Measurements from ENCODE around the gene XPOT.

DNA sequence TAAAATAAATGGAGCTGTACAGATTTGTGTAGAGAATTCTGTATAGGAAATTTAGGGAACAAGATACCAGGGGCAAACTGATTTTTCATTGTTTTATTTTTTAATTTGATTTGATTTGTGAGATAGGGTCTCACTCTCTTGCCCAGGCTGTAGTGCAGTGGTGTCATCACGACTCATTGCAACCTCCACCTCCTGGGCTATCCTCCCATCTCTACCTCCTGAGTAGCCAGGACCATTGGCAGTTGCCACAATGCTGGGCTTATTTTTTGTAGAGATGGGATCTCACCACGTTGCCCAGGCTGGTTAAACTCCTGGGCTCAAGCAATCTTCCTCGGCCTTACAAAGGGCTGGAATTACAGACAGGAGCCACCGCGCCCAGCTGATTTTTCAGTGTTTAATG is 29.7 kb downstream of the XPOT start:
- TF ChIP-seq, protein P1, sequence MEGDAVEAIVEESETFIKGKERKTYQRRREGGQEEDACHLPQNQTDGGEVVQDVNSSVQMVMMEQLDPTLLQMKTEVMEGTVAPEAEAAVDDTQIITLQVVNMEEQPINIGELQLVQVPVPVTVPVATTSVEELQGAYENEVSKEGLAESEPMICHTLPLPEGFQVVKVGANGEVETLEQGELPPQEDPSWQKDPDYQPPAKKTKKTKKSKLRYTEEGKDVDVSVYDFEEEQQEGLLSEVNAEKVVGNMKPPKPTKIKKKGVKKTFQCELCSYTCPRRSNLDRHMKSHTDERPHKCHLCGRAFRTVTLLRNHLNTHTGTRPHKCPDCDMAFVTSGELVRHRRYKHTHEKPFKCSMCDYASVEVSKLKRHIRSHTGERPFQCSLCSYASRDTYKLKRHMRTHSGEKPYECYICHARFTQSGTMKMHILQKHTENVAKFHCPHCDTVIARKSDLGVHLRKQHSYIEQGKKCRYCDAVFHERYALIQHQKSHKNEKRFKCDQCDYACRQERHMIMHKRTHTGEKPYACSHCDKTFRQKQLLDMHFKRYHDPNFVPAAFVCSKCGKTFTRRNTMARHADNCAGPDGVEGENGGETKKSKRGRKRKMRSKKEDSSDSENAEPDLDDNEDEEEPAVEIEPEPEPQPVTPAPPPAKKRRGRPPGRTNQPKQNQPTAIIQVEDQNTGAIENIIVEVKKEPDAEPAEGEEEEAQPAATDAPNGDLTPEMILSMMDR (IDR thresholded peaks at IDR 0.05) = no peak
- no peak for TF ChIP-seq POLR2A (IDR thresholded peaks at IDR 0.05)

All from body of pancreas (tissue), 4 donors.